H9 (cell line): ENCODE results near the gene TNIP1. TPM values are rescaled to one million over a fixed set of nuclear protein-coding genes. Genes with fewer than 3 reads are reported as not detected.

Experiments used
- DNase-seq: peaks from one replicate; pipeline ENCODE4 v3.0.0-alpha.2; 2017
- H2AFZ ChIP-seq: one replicate; pipeline ENCODE4 v1.6.1; 2013; ENCODE audit warnings: mild to moderate bottlenecking, low read length, control low read depth, moderate library complexity
- H2AK5ac ChIP-seq: 2 replicates; pipeline ENCODE4 v1.6.1; 2013; ENCODE audit warnings: low read length, control low read depth, mixed read lengths; ENCODE audit not compliant: insufficient read length
- H2BK120ac ChIP-seq: one replicate; pipeline ENCODE4 v1.6.1; 2013; ENCODE audit warnings: low read depth, mild to moderate bottlenecking, low read length, control low read depth, inconsistent platforms; ENCODE audit not compliant: poor library complexity, severe bottlenecking
- H2BK12ac ChIP-seq: 2 replicates; pipeline ENCODE4 v1.6.1; 2013; ENCODE audit warnings: low read length, control low read depth, mixed read lengths, low read depth; ENCODE audit not compliant: insufficient read length
- H2BK15ac ChIP-seq: 2 replicates; pipeline ENCODE4 v1.6.1; 2013; ENCODE audit warnings: low read depth, low read length, control low read depth
- H2BK20ac ChIP-seq: one replicate; pipeline ENCODE4 v1.6.1; 2013; ENCODE audit warnings: low read depth, mild to moderate bottlenecking, low read length, control low read depth, inconsistent platforms; ENCODE audit not compliant: poor library complexity, severe bottlenecking
- H2BK5ac ChIP-seq: 2 replicates; pipeline ENCODE4 v1.6.1; 2013; ENCODE audit warnings: low read length, control low read depth, mixed read lengths; ENCODE audit not compliant: insufficient read length
- H3K14ac ChIP-seq: 2 replicates; pipeline ENCODE4 v1.6.1; 2013; ENCODE audit warnings: low read length, control low read depth; ENCODE audit not compliant: insufficient read depth
- H3K18ac ChIP-seq: 2 replicates; pipeline ENCODE4 v1.6.1; 2013; ENCODE audit warnings: low read depth, mild to moderate bottlenecking, mixed read lengths, low read length, control low read depth; ENCODE audit not compliant: insufficient read length
- H3K23ac ChIP-seq: 2 replicates; pipeline ENCODE4 v1.6.1; 2013; ENCODE audit warnings: low read length, control low read depth, mixed read lengths, low read depth; ENCODE audit not compliant: insufficient read length
- H3K23me2 ChIP-seq: 2 replicates; pipeline ENCODE4 v1.6.1; 2013; ENCODE audit warnings: low read depth, mild to moderate bottlenecking, mixed read lengths, low read length, control low read depth; ENCODE audit not compliant: insufficient read length, poor library complexity, severe bottlenecking
- H3K27ac ChIP-seq: 2 replicates; pipeline ENCODE4 v1.5.1; 2013; ENCODE audit warnings: low read length, control low read depth, mixed read lengths, low read depth; ENCODE audit not compliant: insufficient read length
- H3K27me3 ChIP-seq: 2 replicates; pipeline ENCODE4 v1.6.1; 2013; ENCODE audit warnings: low read length, control low read depth, inconsistent platforms; ENCODE audit not compliant: insufficient read depth
- H3K4ac ChIP-seq: 2 replicates; pipeline ENCODE4 v1.6.1; 2013; ENCODE audit warnings: low read depth, mild to moderate bottlenecking, control low read depth, inconsistent platforms, low read length, moderate library complexity
- H3K4me1 ChIP-seq: 2 replicates; pipeline ENCODE4 v1.6.1; 2013; ENCODE audit warnings: low read length, control low read depth, inconsistent platforms; ENCODE audit not compliant: insufficient read depth
- H3K4me2 ChIP-seq: 2 replicates; pipeline ENCODE4 v1.6.1; 2013; ENCODE audit warnings: low read length, control low read depth, mixed read lengths; ENCODE audit not compliant: insufficient read length, insufficient read depth
- H3K56ac ChIP-seq: 2 replicates; pipeline ENCODE4 v1.6.1; 2013; ENCODE audit warnings: low read depth, mild to moderate bottlenecking, mixed read lengths, low read length, control low read depth; ENCODE audit not compliant: insufficient read length
- H3K79me1 ChIP-seq: 2 replicates; pipeline ENCODE4 v1.6.1; 2013; ENCODE audit warnings: low read depth, mild to moderate bottlenecking, moderate library complexity, low read length, control low read depth, inconsistent platforms; ENCODE audit not compliant: insufficient read depth, poor library complexity, severe bottlenecking
- H3K79me2 ChIP-seq: 2 replicates; pipeline ENCODE4 v1.6.1; 2013; ENCODE audit warnings: low read length, control low read depth, inconsistent platforms; ENCODE audit not compliant: insufficient read depth
- H3K9ac ChIP-seq: 2 replicates; pipeline ENCODE4 v1.6.1; 2013; ENCODE audit warnings: low read length, control low read depth, mixed read lengths; ENCODE audit not compliant: insufficient read length; ENCODE audit errors: extremely low read depth
- H3K9me3 ChIP-seq: one replicate; pipeline ENCODE4 v1.6.1; 2013; ENCODE audit warnings: low read depth, low read length, inconsistent platforms; ENCODE audit not compliant: control insufficient read depth
- H3T11ph ChIP-seq: one replicate; pipeline ENCODE4 v1.6.1; 2013; ENCODE audit warnings: mild to moderate bottlenecking, low read length, control low read depth, inconsistent platforms
- H4K20me1 ChIP-seq: one replicate; pipeline ENCODE4 v1.6.1; 2013; ENCODE audit not compliant: control insufficient read depth, insufficient read length, insufficient read depth
- H4K5ac ChIP-seq: 2 replicates; pipeline ENCODE4 v1.6.1; 2013; ENCODE audit warnings: low read depth, mild to moderate bottlenecking, mixed read lengths, low read length, control low read depth; ENCODE audit not compliant: insufficient read length
- H4K8ac ChIP-seq: replicated peaks from 2 replicates; pipeline ENCODE4 v1.6.1; 2013; ENCODE audit warnings: low read length, control low read depth, mixed read lengths, low read depth; ENCODE audit not compliant: insufficient read length
- H4K91ac ChIP-seq: 2 replicates; pipeline ENCODE4 v1.6.1; 2013; ENCODE audit warnings: low read depth, mild to moderate bottlenecking, moderate library complexity, mixed read lengths, low read length, control low read depth; ENCODE audit not compliant: insufficient read length
- H3K27ac Mint-ChIP-seq, 3 experiments: 2 replicates in 2 of 3; 3 replicates in 1 of 3; pipeline ENCODE4 v1.8.0; 2020 to 2021; ENCODE audit warnings: mixed read lengths in 3 of 3, mild to moderate bottlenecking in 1 of 3, moderate library complexity in 1 of 3
- H3K27me3 Mint-ChIP-seq: 2 replicates; pipeline ENCODE4 v1.8.0; 2021; ENCODE audit warnings: low read depth, mild to moderate bottlenecking, moderate library complexity, mixed read lengths
- H3K36me3 Mint-ChIP-seq, 3 experiments: 2 replicates in 2 of 3; 3 replicates in 1 of 3; pipeline ENCODE4 v1.8.0; 2020 to 2021; ENCODE audit warnings: low read depth in 3 of 3, mixed read lengths in 3 of 3; ENCODE audit not compliant: insufficient read depth in 1 of 3
- H3K4me1 Mint-ChIP-seq, 2 experiments: 2 replicates each; pipeline ENCODE4 v1.8.0; 2020; ENCODE audit warnings: mixed read lengths in 2 of 2
- H3K4me3 Mint-ChIP-seq, 2 experiments: 2 replicates in 1 of 2; 3 replicates in 1 of 2; pipeline ENCODE4 v1.8.0; 2020 to 2021; ENCODE audit warnings: mild to moderate bottlenecking in 2 of 2, mixed read lengths in 2 of 2, moderate library complexity in 1 of 2
- H3K9me3 Mint-ChIP-seq, 2 experiments: 2 replicates in 1 of 2; 3 replicates in 1 of 2; pipeline ENCODE4 v1.8.0; 2020; ENCODE audit warnings: mild to moderate bottlenecking in 2 of 2, mixed read lengths in 2 of 2, moderate library complexity in 1 of 2
- CTCF ChIP-seq: fragments of 200-600 bp; sonication (generic); conservative IDR thresholded peaks from 3 replicates; pipeline ENCODE4 v1.8.0; 2021; ENCODE audit warnings: antibody characterized with exemption, mild to moderate bottlenecking
- WGBS: extraction: QIAGEN DNeasy Blood & Tissue Kit; methylation state at CpG from one replicate; pipeline ENCODE4 v1.1.7; 2013; ENCODE audit warnings: missing lambda C conversion rate, low lambda C conversion rate, mixed read lengths; ENCODE audit not compliant: insufficient read length; ENCODE audit errors: extremely low coverage; 5-methylcytosine and 5-hydroxymethylcytosine counted together
- total RNA-seq: library from RNA; stranded (reverse); gene quantifications from 2 replicates; pipeline ENCODE4 v1.2.1, GENCODE V29; 2021

Gene TNIP1
- total RNA-seq, 1 experiment from 2014 or later = 40.8 TPM

GRCh38 chr5:151130235-151130921 lies 49.5 kb upstream of the TNIP1 start:
- H3K27me3 Mint-ChIP-seq = no peaks in the 10 kb centered on the region
- no peak overlapping the region for H3K9ac ChIP-seq
- no peak overlapping the region; a peak in 1 of 7 replicates for H3K27ac Mint-ChIP-seq
- no peak overlapping the region for H4K91ac ChIP-seq
- H2AK5ac ChIP-seq = no peak overlapping the region
- no peaks in the 10 kb centered on the region for H3K79me1 ChIP-seq
- H3K36me3 Mint-ChIP-seq = peaks cover 19 to 79% (median 53%) of the 10 kb centered on the region in 3 experiments; a peak in 6 of 7 replicates
- no peak overlapping the region for H3K4me3 Mint-ChIP-seq
- H3K9me3 Mint-ChIP-seq = no peaks in the 10 kb centered on the region
- no CpG with 5 or more reads among the region's 8 CpGs for WGBS
- H2BK120ac ChIP-seq = no peak overlapping the region
- H2BK12ac ChIP-seq = no peak overlapping the region
- no peak overlapping the region for H3K4me2 ChIP-seq
- H2AFZ ChIP-seq = no peak overlapping the region
- no peak overlapping the region for H3T11ph ChIP-seq
- H2BK20ac ChIP-seq = no peak overlapping the region
- H3K23ac ChIP-seq = no peak overlapping the region
- H3K56ac ChIP-seq = no peak overlapping the region
- H3K79me2 ChIP-seq = no peaks in the 10 kb centered on the region
- H3K9me3 ChIP-seq = no peaks in the 10 kb centered on the region
- H2BK5ac ChIP-seq = no peak overlapping the region
- H4K8ac ChIP-seq = no peak overlapping the region
- H4K20me1 ChIP-seq = peaks cover 2% of the 10 kb centered on the region
- H3K27ac ChIP-seq = no peak overlapping the region
- no peak for DNase-seq
- no peak overlapping the region for H3K18ac ChIP-seq
- no peak for TF ChIP-seq CTCF
- no peak overlapping the region for H2BK15ac ChIP-seq
- H3K4ac ChIP-seq = no peak overlapping the region
- no peaks in the 10 kb centered on the region for H3K23me2 ChIP-seq
- H3K4me1 ChIP-seq = no peaks in the 10 kb centered on the region; the same call in 1 of the 2 replicates
- H4K5ac ChIP-seq = no peak overlapping the region
- no peaks in the 10 kb centered on the region for H3K27me3 ChIP-seq
- no peak overlapping the region for H3K14ac ChIP-seq
- peaks cover 2 to 8% of the 10 kb centered on the region in 2 experiments; a peak in 1 of 4 replicates for H3K4me1 Mint-ChIP-seq
